ENCODE data around the gene BTN2A1.

DNA sequence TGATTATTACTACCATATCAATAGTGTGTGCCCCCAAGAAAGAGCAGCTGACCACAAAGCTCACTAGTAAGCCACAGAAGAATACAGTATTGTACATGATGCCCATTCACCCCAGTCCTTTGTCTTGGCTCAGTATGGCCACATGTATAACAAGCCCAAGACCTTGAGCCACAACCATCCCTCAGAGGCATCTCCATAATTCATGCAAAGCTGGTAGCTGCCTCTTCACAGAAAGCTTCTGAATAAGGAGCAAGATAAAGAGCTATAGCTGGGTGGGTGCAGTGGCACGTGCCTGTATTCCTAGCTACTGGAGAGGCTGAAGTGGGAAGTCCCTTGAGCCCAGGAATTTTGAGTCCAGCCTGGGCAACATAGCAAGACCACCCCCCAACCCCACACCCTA, 37.5 kb downstream of the BTN2A1 start:
- TF ChIP-seq TEAD4 (IDR thresholded peaks at IDR 0.05) (no peak), YY1 (IDR thresholded peaks at IDR 0.05; ENCODE audit: low read depth) (no peak), RAD21 (IDR thresholded peaks at IDR 0.05; ENCODE audit: low read depth) (no peak), CREB1 (IDR thresholded peaks at IDR 0.05; ENCODE audit: low read depth) (no peak), EP300 (IDR thresholded peaks at IDR 0.05; ENCODE audit: borderline replicate concordance) (no peak), CEBPB (IDR thresholded peaks at IDR 0.05) (no peak), NFIC (IDR thresholded peaks at IDR 0.05) (no peak), TCF12 (IDR thresholded peaks at IDR 0.05; ENCODE audit: low read depth) (no peak), ZBTB7A (IDR thresholded peaks at IDR 0.05; ENCODE audit: low read depth) (no peak), FOXM1 (IDR thresholded peaks at IDR 0.05; ENCODE audit: borderline replicate concordance, low read depth) (no peak)
- TF ChIP-seq, protein P1, sequence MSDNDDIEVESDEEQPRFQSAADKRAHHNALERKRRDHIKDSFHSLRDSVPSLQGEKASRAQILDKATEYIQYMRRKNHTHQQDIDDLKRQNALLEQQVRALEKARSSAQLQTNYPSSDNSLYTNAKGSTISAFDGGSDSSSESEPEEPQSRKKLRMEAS (IDR thresholded peaks at IDR 0.05), result no peak
- TF ChIP-seq, protein P2, sequence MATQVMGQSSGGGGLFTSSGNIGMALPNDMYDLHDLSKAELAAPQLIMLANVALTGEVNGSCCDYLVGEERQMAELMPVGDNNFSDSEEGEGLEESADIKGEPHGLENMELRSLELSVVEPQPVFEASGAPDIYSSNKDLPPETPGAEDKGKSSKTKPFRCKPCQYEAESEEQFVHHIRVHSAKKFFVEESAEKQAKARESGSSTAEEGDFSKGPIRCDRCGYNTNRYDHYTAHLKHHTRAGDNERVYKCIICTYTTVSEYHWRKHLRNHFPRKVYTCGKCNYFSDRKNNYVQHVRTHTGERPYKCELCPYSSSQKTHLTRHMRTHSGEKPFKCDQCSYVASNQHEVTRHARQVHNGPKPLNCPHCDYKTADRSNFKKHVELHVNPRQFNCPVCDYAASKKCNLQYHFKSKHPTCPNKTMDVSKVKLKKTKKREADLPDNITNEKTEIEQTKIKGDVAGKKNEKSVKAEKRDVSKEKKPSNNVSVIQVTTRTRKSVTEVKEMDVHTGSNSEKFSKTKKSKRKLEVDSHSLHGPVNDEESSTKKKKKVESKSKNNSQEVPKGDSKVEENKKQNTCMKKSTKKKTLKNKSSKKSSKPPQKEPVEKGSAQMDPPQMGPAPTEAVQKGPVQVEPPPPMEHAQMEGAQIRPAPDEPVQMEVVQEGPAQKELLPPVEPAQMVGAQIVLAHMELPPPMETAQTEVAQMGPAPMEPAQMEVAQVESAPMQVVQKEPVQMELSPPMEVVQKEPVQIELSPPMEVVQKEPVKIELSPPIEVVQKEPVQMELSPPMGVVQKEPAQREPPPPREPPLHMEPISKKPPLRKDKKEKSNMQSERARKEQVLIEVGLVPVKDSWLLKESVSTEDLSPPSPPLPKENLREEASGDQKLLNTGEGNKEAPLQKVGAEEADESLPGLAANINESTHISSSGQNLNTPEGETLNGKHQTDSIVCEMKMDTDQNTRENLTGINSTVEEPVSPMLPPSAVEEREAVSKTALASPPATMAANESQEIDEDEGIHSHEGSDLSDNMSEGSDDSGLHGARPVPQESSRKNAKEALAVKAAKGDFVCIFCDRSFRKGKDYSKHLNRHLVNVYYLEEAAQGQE (IDR thresholded peaks at IDR 0.05; ENCODE audit: low read depth), result no peak
